HG03469 (cell line): ENCODE data around the gene IL11.

Source experiments
- ATAC-seq: cut with Tn5 transposase; IDR thresholded peaks from one replicate; pipeline ENCODE4 v1.9.1; 2021; ENCODE audit warnings: mild to moderate bottlenecking, moderate library complexity, moderate number of reproducible peaks; ENCODE audit not compliant: unreplicated experiment

Gene IL11

DNA sequence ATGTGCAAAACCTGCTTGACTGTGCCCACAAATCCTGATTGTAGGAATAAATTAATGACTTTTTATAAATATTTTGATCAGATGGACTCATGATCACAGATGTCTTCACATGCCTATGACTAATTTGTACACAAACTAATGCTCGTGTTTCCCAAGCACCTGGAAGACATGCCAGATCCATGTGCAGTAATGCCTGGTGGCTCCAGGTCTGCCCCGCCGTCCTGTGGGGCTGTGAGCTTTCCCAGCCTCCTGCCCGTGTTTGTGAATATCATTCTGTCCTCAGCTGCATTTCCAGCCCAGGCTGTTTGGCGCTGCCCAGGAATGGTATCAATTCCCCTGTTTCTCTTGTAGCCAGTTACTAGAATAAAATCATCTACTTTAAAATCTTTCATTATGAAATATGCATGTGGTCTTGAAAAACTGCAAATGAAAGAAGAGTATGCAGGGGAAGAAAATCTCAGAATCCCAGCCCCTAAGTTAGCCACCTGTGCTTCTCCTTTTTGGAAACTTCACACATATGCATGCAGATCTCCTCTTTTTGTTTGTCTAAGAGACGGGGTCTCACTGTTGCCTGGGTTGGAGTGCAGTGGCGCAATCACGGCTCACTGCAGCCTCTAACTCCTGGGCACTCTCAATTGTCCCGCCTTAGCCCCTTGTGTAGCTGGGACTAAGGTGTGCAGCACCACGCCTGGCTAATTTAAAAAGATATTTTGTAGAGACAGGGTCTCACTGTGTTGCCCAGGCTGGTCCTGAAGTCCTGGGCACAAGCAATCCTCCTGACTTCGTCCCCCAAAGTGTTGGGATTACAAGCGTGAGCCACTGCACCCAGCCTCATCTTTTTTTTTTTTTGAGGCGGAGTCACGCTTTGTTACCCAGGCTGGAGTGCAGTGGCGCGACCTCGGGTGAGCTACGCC is 21.7 kb upstream of the IL11 start:
- no peak for ATAC-seq

- ATAC-seq = no peak
Observed at GRCh38 chr19:55391191-55391670, 21.0 kb upstream of the IL11 start.

DNA sequence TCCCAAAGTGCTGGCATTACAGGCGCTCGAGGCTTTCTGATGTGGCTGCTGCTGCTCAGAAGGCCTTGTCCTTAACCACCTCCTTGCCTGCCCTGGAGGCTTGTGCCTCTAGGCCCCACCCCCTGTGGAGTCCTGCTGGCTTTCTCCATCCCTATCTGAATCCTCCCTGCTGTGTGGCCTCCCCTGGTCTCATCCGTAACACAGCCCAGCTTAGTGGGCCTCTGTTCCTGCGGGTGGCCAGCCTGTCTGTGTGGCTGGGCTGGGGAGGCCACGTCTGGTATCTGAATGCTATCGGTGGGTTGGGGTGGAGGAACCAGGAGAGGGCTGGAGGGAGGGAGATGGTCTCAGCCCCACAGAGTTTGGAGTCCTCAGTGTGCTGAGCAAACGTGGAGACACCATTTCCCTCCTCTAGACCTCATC is 20.2 kb upstream of the IL11 start:
- no peak for ATAC-seq

DNA sequence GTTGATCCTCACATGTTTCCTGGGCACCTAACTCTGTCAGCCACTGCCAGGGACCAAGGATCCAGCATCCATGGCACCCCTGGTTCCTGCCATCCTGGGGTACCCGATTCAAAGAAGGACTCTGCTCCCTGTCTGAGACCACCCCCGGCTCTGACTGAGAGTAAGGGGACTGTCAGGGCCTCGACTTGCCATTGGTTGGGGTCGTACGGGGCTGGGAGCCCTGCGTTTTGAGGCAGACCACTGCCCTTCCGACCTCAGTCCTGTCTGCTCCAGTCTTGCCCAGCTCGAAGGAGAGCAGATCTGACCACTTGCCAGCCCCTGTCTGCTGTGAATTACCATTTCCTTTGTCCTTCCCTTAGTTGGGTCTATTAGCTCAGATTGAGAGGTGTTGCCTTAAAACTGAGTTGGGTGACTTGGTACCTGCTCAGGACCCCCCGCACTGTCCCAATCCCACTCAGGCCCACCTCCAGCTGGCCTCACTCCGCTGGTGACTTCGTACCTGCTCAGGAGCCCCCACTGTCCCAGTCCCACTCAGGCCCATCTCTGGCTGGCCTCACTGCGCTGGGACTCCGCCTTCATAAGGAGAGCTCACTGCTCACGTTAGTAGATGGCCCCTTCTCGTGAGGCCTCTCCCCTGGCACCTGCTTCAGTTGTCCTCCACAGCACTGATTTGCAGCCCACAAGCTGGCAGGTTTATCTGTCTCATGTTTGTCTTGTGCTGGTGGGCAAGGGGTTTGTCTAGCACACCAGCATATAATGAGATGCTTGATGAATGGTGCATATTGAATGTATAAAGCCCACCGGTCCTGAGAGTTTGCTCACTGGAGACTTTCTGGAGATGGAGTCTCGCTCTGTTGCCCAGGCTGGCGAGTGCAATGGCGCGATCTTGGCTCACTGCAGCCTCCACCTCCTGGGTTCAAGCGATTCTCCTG is 19.4 kb upstream of the IL11 start:
- no peak for ATAC-seq

- no peak for ATAC-seq
Observed at GRCh38 chr19:55387736-55388497, 17.7 kb upstream of the IL11 start.

DNA sequence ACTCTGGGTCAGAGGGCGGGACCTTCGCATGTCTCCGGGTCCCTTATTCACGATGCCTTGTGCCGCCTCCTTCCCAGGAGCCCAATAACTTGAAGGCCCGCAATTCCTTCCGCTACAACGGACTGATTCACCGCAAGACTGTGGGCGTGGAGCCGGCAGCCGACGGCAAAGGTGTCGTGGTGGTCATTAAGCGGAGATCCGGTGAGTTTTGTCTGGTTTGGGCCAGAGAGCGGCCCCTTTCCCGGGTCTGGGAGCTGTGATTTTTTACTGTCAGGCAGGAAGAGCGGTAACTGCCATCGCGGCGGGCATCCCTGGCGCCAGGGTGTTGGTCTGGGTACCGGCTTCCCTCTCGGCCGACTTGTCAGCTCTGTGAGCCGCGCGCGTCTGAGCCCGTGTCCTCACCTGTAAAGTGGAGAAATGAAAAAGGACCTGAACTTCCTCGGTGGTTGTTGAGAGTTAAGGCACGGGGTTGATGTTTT is 16.3 kb upstream of the IL11 start:
- no peak for ATAC-seq

DNA sequence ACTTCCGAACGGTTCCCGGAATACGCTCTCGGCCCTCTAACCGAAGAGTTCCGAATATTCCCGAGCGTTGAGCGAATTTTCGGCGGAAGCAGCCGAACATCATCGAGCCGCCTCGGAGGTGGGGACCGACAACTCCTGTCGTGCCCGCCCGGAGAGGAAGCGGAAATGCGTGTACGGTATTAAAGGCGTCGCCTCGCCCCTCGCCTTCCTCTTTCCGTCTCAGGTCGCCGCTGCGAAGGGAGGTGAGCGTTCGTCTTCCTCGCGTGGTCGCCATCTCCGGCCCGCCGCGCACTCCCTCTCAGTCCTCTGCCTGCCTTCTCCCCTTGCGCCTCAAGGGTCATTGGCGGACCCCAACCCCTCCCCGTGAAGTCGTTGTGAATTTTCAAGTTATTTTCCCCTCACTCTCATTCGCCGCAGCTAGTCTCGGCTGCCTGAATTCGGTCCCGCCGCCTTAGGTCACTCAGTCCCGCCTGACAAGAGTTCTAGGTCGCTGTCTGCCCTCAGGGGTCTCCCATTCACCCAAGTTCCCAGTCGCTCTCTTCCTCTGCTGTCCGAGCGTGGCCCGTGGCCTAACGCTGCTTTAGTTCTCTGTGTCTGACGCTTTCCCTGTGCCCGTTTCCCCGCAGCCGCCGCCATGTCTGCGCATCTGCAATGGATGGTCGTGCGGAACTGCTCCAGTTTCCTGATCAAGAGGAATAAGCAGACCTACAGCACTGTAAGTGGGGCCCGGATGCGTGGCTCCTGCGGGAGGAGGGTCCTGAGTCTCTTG is 15.6 kb upstream of the IL11 start, which contains the start of gene RPL28:
Gene RPL28, plus strand, starts transcription at position 209 of the 769 bp plus-strand sequence. Its CDS starts 426 bp downstream, at position 635.
- ATAC-seq = peak; percentile 53

DNA sequence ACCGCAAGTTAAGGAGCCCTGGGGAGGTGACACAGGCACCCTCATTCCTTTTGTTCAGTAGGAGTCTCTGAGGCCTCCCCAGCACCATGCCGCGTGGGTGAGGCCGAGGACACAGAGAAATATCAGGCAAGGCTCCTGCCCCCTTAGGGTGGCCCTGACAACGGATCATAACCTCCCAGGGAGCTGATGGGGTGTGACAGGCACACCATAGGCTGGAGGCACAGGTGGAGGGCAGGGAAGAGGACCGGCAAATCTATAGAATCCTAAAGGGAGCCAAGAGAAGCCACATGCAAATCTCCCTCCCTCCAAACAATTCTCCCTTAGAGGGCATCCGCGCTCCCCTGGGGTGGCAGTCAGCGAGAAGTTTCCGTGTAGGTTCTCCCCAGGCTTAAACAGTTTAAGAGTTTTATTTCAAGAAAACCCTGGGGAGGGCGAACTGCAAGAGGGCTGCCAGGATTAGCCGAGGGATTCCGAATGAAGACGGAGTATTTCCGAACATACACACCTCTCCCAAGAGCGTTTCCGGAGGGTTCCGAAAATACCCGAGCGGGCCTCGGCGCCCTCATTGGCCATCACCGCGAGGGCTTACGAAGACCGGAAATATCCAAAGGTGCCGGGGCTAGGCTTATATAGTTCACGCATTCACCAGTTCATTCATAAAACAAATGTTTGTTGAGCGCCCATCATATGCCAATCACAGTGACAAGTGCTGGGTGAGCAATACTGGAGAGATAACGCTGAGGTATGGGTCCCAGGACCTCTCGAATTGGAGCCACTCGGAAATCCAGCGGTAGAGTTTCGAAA is 14.9 kb upstream of the IL11 start:
- peak; percentile 35 for ATAC-seq

DNA sequence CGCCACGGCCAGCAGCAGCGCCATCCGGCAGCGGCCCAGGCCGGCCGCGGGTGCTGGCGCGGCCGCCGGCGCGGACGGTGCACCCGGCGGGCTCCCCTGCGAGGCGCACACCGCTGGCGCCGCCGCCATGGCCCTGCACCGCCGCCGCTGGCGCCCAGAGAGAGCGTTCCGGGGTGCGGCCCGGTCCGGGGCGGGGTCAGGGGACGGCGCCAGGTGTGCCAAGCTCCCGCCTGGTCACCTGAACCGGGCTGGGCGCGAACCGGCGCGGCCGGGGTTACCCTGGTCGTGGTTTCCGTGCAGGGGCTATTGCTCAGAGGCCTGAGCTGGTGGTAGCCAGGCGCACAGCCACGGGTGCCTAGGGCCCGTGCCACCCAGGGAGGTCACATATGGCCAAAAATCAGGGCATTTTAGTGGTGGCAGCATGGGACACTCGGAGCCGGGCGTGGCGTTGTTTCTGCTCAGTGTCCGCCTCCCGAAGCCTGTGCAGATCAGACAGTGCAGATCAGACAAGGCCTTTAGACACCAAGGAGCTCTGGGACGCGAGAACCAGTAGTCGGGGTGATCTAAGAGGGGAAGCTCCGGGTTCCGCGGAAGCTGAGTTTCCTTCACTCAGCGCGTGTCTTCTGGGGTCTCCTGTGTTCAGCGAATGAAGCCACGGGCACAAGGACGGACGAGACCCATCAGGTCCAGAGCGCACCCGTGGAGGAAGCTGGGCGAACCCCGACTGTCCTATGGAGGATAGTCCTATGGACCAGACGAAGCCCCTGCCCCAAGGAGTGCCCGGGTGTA is 14.1 kb upstream of the IL11 start, which contains the start of gene TMEM238:
Gene TMEM238, minus strand, starts transcription at position 162 of the 789 bp plus-strand sequence. Its CDS starts 33 bp downstream, at position 129.
- no peak for ATAC-seq

GRCh38 chr19:55383279-55384130 is 13.2 kb upstream of the IL11 start:
- ATAC-seq = no peak

DNA sequence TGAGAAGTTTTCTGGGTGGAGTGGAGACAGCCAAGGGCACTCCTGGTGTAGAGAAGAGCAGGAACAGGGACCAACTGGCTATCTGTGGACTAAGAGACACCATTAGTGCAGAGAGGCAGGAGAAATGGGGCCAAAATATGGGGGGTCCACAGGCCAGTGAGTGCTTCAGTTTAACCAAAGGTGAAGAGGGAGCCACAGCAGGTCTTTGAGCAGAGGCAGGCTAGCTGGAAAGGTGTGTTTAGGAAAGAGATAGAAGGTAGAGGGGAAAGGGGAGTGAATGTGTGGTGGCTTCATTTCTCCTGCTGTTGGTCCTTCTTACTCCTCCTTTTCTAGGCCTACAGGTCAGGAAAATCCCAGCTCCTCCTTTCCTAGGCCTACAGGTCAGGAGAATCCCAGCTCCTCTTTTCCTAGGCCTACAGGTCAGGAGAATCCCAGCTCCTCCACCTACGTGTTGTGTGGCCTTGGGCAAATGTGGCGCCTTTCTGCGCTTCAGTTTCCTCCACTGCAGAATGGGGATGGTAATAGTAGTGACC is 12.3 kb upstream of the IL11 start:
- no peak for ATAC-seq

DNA sequence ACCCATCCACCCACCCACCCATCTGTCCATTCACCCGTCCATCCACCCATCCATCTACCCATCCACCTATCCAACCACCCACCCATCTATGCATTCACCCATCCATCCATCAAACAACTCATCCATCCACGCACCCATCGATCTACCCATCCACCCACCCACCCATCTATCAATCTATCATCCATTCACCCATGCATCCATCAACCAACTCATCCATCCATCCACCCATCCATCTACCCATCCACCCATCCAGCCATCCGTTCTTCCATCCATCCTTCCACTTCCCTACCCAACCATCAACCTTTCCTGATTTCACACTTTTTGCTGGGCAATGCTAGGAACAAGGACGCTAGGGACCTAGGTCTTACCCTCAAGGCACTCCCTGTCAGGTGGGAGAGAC is 11.8 kb upstream of the IL11 start:
- ATAC-seq = no peak

DNA sequence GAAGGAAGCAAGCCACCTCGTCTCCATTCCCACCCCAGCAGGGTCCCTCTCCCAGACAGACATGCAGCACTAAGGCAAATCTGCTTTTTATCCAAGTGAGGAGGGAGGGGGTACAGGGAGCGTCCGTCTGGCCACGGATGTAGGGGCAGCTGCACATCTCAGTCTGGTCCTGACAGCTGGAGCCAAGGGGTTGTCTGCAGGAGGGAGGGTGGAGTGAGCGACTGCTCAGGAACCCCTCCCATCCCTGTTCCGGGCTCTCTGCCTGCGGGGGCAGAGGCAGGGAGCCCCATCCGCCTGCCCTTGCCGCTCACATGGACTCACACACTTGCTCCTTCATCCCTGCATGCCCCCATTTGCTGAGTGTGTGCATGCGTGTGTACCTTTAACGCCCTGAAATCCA is 8.9 kb upstream of the IL11 start:
- no peak for ATAC-seq

- no peak for ATAC-seq
Observed at GRCh38 chr19:55377356-55378131, 7.3 kb upstream of the IL11 start.

DNA sequence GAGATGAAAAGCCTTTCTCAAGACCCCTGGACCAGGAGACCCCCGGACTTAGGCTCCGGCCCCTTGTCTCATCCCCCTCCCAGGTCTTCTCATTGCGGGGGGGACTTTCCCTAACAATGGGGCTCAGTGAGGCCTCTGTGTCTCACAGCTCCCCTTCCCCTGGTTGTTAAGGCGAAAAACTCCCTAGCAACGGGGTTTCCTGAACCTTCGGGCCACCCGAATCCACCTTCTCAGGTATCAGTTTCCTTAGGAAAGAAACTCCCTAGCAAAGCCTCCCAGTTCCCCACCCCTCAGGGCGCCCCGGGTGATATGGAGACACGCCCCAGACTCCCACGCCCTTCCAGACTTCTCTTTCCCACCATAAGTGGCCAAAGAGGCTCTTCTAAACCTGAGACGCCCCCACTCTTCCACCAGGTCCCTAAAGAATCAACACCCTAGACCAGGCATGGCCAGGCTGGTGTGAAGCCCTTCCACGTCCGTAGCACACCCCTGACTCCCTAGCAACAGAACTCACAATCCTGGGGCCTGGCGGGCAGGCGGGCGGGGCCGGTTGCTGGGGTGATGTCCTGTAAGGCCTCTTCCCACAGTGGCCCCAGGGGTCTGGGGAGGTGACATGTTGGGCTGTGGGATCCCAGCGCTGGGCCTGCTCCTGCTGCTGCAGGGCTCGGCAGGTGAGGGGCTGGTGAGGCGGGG is 6.1 kb upstream of the IL11 start, which contains the start of gene TMEM190:
Gene TMEM190, plus strand, starts transcription at position 586 of the 693 bp plus-strand sequence. Its CDS starts 28 bp downstream, at position 614.
- ATAC-seq = no peak
